ENCODE data around the gene MIB1. TPM values are rescaled to one million over a fixed set of nuclear protein-coding genes. Genes with fewer than 3 reads are reported as not detected.

MIB1 gene
- total and polyA plus RNA-seq, 9 of the 15 experiments (the other 6 are each of a cell fraction or from before 2014, with no cell fraction given) = 7.2 to 43.8 (median 23.2) TPM

DNA sequence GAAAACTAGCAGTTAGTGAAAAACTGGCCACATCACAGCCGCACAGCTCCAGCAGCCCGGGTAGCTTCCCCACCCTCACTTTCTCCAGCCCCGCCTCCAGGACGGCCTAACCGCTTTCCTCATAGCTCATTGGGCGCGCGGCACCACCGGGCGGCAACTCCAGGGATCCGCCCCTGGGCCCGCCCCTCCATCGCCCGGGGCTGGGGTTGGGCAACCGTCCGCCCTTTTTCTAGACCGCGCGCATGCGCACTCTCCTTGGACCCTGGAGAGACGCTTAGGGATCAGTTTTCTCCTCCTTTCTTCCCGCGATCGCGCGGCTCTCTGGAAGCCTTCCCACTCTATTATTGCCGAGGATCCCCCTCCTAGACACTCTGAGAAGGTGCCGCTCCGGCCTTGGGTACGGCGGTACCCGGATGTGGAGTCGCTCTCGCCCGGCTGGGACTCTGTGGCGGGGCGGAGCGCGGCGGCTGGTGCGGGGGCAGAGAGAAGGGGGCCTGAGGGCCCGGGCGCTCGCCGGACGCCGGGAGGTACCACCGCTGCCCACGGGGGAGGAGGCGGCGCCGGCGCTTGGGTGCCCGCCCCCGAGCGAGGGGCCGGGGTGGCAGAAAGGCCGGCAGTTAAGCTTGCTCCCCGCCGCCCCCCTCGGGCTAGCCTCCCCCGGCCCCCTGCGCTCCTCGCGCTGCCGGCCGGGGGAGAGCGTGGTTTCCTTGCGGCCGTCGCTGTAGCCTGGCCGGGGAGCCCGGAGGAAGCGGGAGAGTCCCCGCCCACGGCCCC, at the start of gene MIB1 (continued):
- TF ChIP-seq IFI16 (CRISPR knock-in tag; IDR thresholded peaks at IDR 0.05) (no peak), ATF7 (IDR thresholded peaks at IDR 0.05) (peak; percentile 56), ZNF586 (CRISPR knock-in tag; conservative IDR thresholded peaks at IDR 0.05) (no peak), MCM5 (IDR thresholded peaks at IDR 0.05; ENCODE audit: low read depth) (no peak), HIVEP1 (CRISPR knock-in tag; IDR thresholded peaks at IDR 0.05) (no peak), SIN3B (IDR thresholded peaks at IDR 0.05; ENCODE audit: low read depth) (no peak), DACH1 (IDR thresholded peaks at IDR 0.05; ENCODE audit: partially characterized antibody) (no peak), PHB2 (IDR thresholded peaks at IDR 0.05; ENCODE audit: low read depth) (no peak), SNIP1 (IDR thresholded peaks at IDR 0.05; ENCODE audit: low read depth) (no peak), ZFX (CRISPR knock-in tag; IDR thresholded peaks at IDR 0.05) (peak; percentile 63), CCNT2 (IDR thresholded peaks at IDR 0.05; ENCODE audit: borderline replicate concordance, extremely low read depth, insufficient read length, low read depth, low read length) (peak; percentile 18), NR4A1 (CRISPR knock-in tag; IDR thresholded peaks at IDR 0.05) (no peak), NR4A1 (tag; IDR thresholded peaks at IDR 0.05) (no peak), ZNF699 (CRISPR knock-in tag; IDR thresholded peaks at IDR 0.05; ENCODE audit: insufficient replicate concordance) (no peak), PTTG1 (tag; IDR thresholded peaks at IDR 0.05; ENCODE audit: low read depth) (no peak), SRF (CRISPR knock-in tag; IDR thresholded peaks at IDR 0.05) (peak in 1 of 2 experiments; percentile 41; a peak in 2 of 4 replicates), STAT5A (IDR thresholded peaks at IDR 0.05; ENCODE audit: borderline replicate concordance, low read length) (no peak), HDGF (IDR thresholded peaks at IDR 0.05) (no peak), MAFF (IDR thresholded peaks at IDR 0.05; ENCODE audit: low read length) (no peak), ZNF175 (CRISPR knock-in tag; IDR thresholded peaks at IDR 0.05; ENCODE audit: low read depth) (no peak), FOXA3 (CRISPR knock-in tag; conservative IDR thresholded peaks at IDR 0.05 in 1 of 2, IDR thresholded peaks at IDR 0.05 in 1 of 2) (no peak), BRCA1 (IDR thresholded peaks at IDR 0.05) (no peak), BRCA1 (CRISPR knock-in tag; IDR thresholded peaks at IDR 0.05) (no peak), SRSF3 (IDR thresholded peaks at IDR 0.05; ENCODE audit: insufficient read depth, low read length) (no peak), E2F3 (CRISPR knock-in tag; IDR thresholded peaks at IDR 0.05) (no peak), GTF2A2 (tag; IDR thresholded peaks at IDR 0.05) (no peak)
- TF ChIP-seq, protein P1, sequence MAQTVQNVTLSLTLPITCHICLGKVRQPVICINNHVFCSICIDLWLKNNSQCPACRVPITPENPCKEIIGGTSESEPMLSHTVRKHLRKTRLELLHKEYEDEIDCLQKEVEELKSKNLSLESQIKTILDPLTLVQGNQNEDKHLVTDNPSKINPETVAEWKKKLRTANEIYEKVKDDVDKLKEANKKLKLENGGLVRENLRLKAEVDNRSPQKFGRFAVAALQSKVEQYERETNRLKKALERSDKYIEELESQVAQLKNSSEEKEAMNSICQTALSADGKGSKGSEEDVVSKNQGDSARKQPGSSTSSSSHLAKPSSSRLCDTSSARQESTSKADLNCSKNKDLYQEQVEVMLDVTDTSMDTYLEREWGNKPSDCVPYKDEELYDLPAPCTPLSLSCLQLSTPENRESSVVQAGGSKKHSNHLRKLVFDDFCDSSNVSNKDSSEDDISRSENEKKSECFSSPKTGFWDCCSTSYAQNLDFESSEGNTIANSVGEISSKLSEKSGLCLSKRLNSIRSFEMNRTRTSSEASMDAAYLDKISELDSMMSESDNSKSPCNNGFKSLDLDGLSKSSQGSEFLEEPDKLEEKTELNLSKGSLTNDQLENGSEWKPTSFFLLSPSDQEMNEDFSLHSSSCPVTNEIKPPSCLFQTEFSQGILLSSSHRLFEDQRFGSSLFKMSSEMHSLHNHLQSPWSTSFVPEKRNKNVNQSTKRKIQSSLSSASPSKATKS (CRISPR knock-in tag; IDR thresholded peaks at IDR 0.05) = no peak
- TF ChIP-seq, protein P2, sequence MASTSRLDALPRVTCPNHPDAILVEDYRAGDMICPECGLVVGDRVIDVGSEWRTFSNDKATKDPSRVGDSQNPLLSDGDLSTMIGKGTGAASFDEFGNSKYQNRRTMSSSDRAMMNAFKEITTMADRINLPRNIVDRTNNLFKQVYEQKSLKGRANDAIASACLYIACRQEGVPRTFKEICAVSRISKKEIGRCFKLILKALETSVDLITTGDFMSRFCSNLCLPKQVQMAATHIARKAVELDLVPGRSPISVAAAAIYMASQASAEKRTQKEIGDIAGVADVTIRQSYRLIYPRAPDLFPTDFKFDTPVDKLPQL (IDR thresholded peaks at IDR 0.05; ENCODE audit: extremely low read depth, insufficient read length) = no peak
